ENCODE measurements around the gene ZNF502.

The ZNF502 gene

GRCh38 chr3:44771424-44772098 is 59.1 kb downstream of the ZNF502 start:
- DNase-seq (ENCODE audit: low spot score), result no peak

DNA sequence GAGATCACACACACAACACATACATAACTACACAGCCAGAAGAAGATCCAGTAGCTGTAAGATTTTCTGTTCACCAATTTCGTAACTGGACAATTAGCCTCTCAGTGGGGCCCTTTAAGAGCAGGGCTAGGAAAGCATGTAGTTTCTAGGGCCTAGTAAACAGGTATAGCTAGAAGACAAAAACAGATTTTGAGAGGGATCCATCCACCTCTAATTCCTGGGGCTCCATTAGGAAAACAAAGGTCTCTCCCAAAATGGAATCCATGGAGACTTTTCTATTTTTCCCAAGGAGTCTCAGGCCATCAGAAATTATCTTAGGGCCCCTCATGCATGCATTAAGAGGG is 59.6 kb downstream of the ZNF502 start:
- DNase-seq (ENCODE audit: low spot score), result no peak
